ENCODE measurements around the gene SIDT1.

The SIDT1 gene

GRCh38 chr3:113597596-113598354 is 65.4 kb downstream of the SIDT1 start:
- DNase-seq (ENCODE audit: low spot score) = no peak

GRCh38 chr3:113600418-113601182 is 68.2 kb downstream of the SIDT1 start:
- no peak for DNase-seq (ENCODE audit: low spot score)

GRCh38 chr3:113601240-113601639 is 68.9 kb downstream of the SIDT1 start:
- DNase-seq (ENCODE audit: low spot score) = no peak

- DNase-seq (ENCODE audit: low spot score) = no peak
These were observed 69.9 kb downstream of the SIDT1 start for GRCh38 chr3:113602256-113602655.

GRCh38 chr3:113602836-113603235 is 70.5 kb downstream of the SIDT1 start:
- DNase-seq (ENCODE audit: low spot score) = no peak

- peak; percentile 31 for DNase-seq (ENCODE audit: low spot score)
These were observed 74.3 kb downstream of the SIDT1 start for GRCh38 chr3:113606539-113607218.

- no peak for DNase-seq (ENCODE audit: low spot score)
These were observed 74.9 kb downstream of the SIDT1 start for GRCh38 chr3:113607219-113607596.

GRCh38 chr3:113614402-113614801 is 82.0 kb downstream of the SIDT1 start:
- no peak for DNase-seq (ENCODE audit: low spot score)

GRCh38 chr3:113615976-113616375 is 83.6 kb downstream of the SIDT1 start:
- no peak for DNase-seq (ENCODE audit: low spot score)

- DNase-seq (ENCODE audit: low spot score) = no peak
These were observed 85.4 kb downstream of the SIDT1 start for GRCh38 chr3:113617726-113618125.

- no peak for DNase-seq (ENCODE audit: low spot score)
These were observed 87.7 kb downstream of the SIDT1 start for GRCh38 chr3:113620091-113620490.

- DNase-seq (ENCODE audit: low spot score) = no peak
These were observed 91.0 kb downstream of the SIDT1 start for GRCh38 chr3:113623324-113623723.

- DNase-seq (ENCODE audit: low spot score) = no peak
These were observed 91.5 kb downstream of the SIDT1 start for GRCh38 chr3:113623811-113624210.

GRCh38 chr3:113625834-113626233 is 93.5 kb downstream of the SIDT1 start:
- no peak for DNase-seq (ENCODE audit: low spot score)

GRCh38 chr3:113626503-113627371 is 94.4 kb downstream of the SIDT1 start:
- peak; percentile 4 for DNase-seq (ENCODE audit: low spot score)

GRCh38 chr3:113628316-113628715 is 96.0 kb downstream of the SIDT1 start:
- DNase-seq (ENCODE audit: low spot score) = no peak

GRCh38 chr3:113628788-113629187 is 96.4 kb downstream of the SIDT1 start:
- no peak for DNase-seq (ENCODE audit: low spot score)

GRCh38 chr3:113629584-113630421 is 97.4 kb downstream of the SIDT1 start:
- no peak for DNase-seq (ENCODE audit: low spot score)

GRCh38 chr3:113630956-113631542 is 98.7 kb downstream of the SIDT1 start:
- DNase-seq (ENCODE audit: low spot score) = no peak

- no peak for DNase-seq (ENCODE audit: low spot score)
These were observed 99.2 kb downstream of the SIDT1 start for GRCh38 chr3:113631573-113631972.

Data from CD4-positive, alpha-beta T cell treated with Interleukin-2 at 100 ng/mL for 4 hours (primary cell).